ENCODE results near the gene SEPTIN2.

- no peak for TF ChIP-seq CTCF (IDR thresholded peaks at IDR 0.05)
- TF ChIP-seq POLR2A (IDR thresholded peaks at IDR 0.05), result no peak
These were observed 3.6 kb upstream of the SEPTIN2 start for GRCh38 chr2:241312082-241312481.
